HUES6 (cell line): ENCODE results near the gene PLEKHA7.
"Not testable (repeated sequence)": the region's sequence is repeated elsewhere in the genome, so short reads cannot be mapped to it uniquely, and the experiment has no call there.

Experiments used
- H3K27ac ChIP-seq: 2 replicates; pipeline ENCODE4 v1.7.0; 2013; ENCODE audit warnings: low read depth, mild to moderate bottlenecking, low read length, inconsistent platforms
- H3K27me3 ChIP-seq: 2 replicates; pipeline ENCODE4 v1.6.1; 2013; ENCODE audit warnings: low read length; ENCODE audit not compliant: control insufficient read depth, insufficient read depth
- H3K36me3 ChIP-seq: 2 replicates; pipeline ENCODE4 v1.6.1; 2013; ENCODE audit warnings: low read length; ENCODE audit not compliant: control insufficient read depth, insufficient read depth
- H3K4me1 ChIP-seq: 2 replicates; pipeline ENCODE4 v1.6.1; 2013; ENCODE audit warnings: low read length; ENCODE audit not compliant: control insufficient read depth, insufficient read depth
- H3K4me3 ChIP-seq: 2 replicates; pipeline ENCODE4 v1.5.1; 2013; ENCODE audit warnings: low read depth, low read length
- H3K9ac ChIP-seq: one replicate; pipeline ENCODE4 v1.6.1; 2013; ENCODE audit warnings: mild to moderate bottlenecking, low read length
- H3K9me3 ChIP-seq: 2 replicates; pipeline ENCODE4 v1.6.1; 2013; ENCODE audit warnings: low read depth, low read length; ENCODE audit not compliant: control insufficient read depth, insufficient read depth

PLEKHA7 gene

GRCh38 chr11:16891964-16892363 lies 122.2 kb downstream of the PLEKHA7 start:
- H3K4me1 ChIP-seq = peaks cover 17% of the 10 kb centered on the region
- H3K27ac ChIP-seq = no peak overlapping the region
- H3K9me3 ChIP-seq = peaks cover 16% of the 10 kb centered on the region
- no peak overlapping the region for H3K4me3 ChIP-seq
- H3K9ac ChIP-seq = no peak overlapping the region
- peaks cover 52% of the 10 kb centered on the region for H3K27me3 ChIP-seq
- no peaks in the 10 kb centered on the region for H3K36me3 ChIP-seq

- H3K36me3 ChIP-seq = no peaks in the 10 kb centered on the region
- peaks cover 44% of the 10 kb centered on the region for H3K27me3 ChIP-seq
- peaks cover 16% of the 10 kb centered on the region for H3K9me3 ChIP-seq
- H3K4me3 ChIP-seq = no peak overlapping the region
- no peak overlapping the region for H3K9ac ChIP-seq
- H3K27ac ChIP-seq = no peak overlapping the region
- H3K4me1 ChIP-seq = peaks cover 11% of the 10 kb centered on the region
Measured at GRCh38 chr11:16891165-16891564, 123.0 kb downstream of the PLEKHA7 start.

- Histone ChIP-seq H3K27ac (no peak overlapping the region), H3K9me3 (peaks cover 16% of the 10 kb centered on the region), H3K4me3 (no peak overlapping the region), H3K9ac (no peak overlapping the region), H3K4me1 (peaks cover 11% of the 10 kb centered on the region), H3K27me3 (peaks cover 37% of the 10 kb centered on the region), H3K36me3 (no peaks in the 10 kb centered on the region)
Measured at GRCh38 chr11:16890442-16890841, 123.8 kb downstream of the PLEKHA7 start.

GRCh38 chr11:16889905-16890304 lies 124.3 kb downstream of the PLEKHA7 start:
- Histone ChIP-seq H3K4me3 (no peak overlapping the region), H3K27ac (no peak overlapping the region), H3K36me3 (no peaks in the 10 kb centered on the region), H3K9ac (no peak overlapping the region), H3K27me3 (peaks cover 31% of the 10 kb centered on the region), H3K9me3 (peaks cover 16% of the 10 kb centered on the region), H3K4me1 (peaks cover 11% of the 10 kb centered on the region)

- not testable (repeated sequence) for H3K9ac ChIP-seq, H3K4me3 ChIP-seq, H3K4me1 ChIP-seq, H3K27ac ChIP-seq, H3K36me3 ChIP-seq
- Histone ChIP-seq H3K27me3 (peaks cover 22% of the 10 kb centered on the region), H3K9me3 (peaks cover 16% of the 10 kb centered on the region)
Measured at GRCh38 chr11:16889010-16889409, 125.2 kb downstream of the PLEKHA7 start.

- peaks cover 11% of the 10 kb centered on the region; the same call in 1 of the 2 replicates for H3K27me3 ChIP-seq
- H3K9me3 ChIP-seq = peaks cover 16% of the 10 kb centered on the region
- not testable (repeated sequence) for H3K36me3 ChIP-seq, H3K9ac ChIP-seq, H3K27ac ChIP-seq, H3K4me3 ChIP-seq, H3K4me1 ChIP-seq
Measured at GRCh38 chr11:16887887-16888286, 126.3 kb downstream of the PLEKHA7 start.

- H3K27ac ChIP-seq = no peak overlapping the region
- no peaks in the 10 kb centered on the region; the same call in 1 of the 2 replicates for H3K27me3 ChIP-seq
- no peak overlapping the region for H3K4me3 ChIP-seq
- H3K4me1 ChIP-seq = peaks cover 15% of the 10 kb centered on the region
- H3K9me3 ChIP-seq = 0 out of 2 replicates have a peak, but pooled peaks cover 2% of the 10 kb centered on the region
- no peak overlapping the region for H3K9ac ChIP-seq
- no peaks in the 10 kb centered on the region for H3K36me3 ChIP-seq
Measured at GRCh38 chr11:16883174-16883573, 131.0 kb downstream of the PLEKHA7 start.

- no peak overlapping the region for H3K9ac ChIP-seq
- no peak overlapping the region for H3K27ac ChIP-seq
- no peaks in the 10 kb centered on the region for H3K9me3 ChIP-seq
- no peaks in the 10 kb centered on the region for H3K36me3 ChIP-seq
- peaks cover 24% of the 10 kb centered on the region for H3K4me1 ChIP-seq
- H3K27me3 ChIP-seq = no peaks in the 10 kb centered on the region; the same call in 1 of the 2 replicates
- H3K4me3 ChIP-seq = no peak overlapping the region
Measured at GRCh38 chr11:16881766-16882165, 132.4 kb downstream of the PLEKHA7 start.

- no peak overlapping the region for H3K9ac ChIP-seq
- no peaks in the 10 kb centered on the region for H3K36me3 ChIP-seq
- H3K4me3 ChIP-seq = no peak overlapping the region
- no peaks in the 10 kb centered on the region for H3K9me3 ChIP-seq
- no peak overlapping the region for H3K27ac ChIP-seq
- H3K4me1 ChIP-seq = peaks cover 28% of the 10 kb centered on the region
- no peaks in the 10 kb centered on the region; the same call in 1 of the 2 replicates for H3K27me3 ChIP-seq
Measured at GRCh38 chr11:16881074-16881709, 133.0 kb downstream of the PLEKHA7 start.

- H3K9me3 ChIP-seq = no peaks in the 10 kb centered on the region
- H3K27ac ChIP-seq = no peak overlapping the region
- H3K4me3 ChIP-seq = no peak overlapping the region
- H3K9ac ChIP-seq = no peak overlapping the region
- H3K4me1 ChIP-seq = peaks cover 32% of the 10 kb centered on the region
- H3K27me3 ChIP-seq = no peaks in the 10 kb centered on the region; the same call in 1 of the 2 replicates
- H3K36me3 ChIP-seq = no peaks in the 10 kb centered on the region
Measured at GRCh38 chr11:16880184-16880801, 133.9 kb downstream of the PLEKHA7 start.

GRCh38 chr11:16879690-16880089 lies 134.5 kb downstream of the PLEKHA7 start:
- Histone ChIP-seq H3K9me3 (no peaks in the 10 kb centered on the region), H3K27ac (no peak overlapping the region), H3K4me3 (no peak overlapping the region), H3K4me1 (peaks cover 32% of the 10 kb centered on the region), H3K27me3 (no peaks in the 10 kb centered on the region; the same call in 1 of the 2 replicates), H3K36me3 (no peaks in the 10 kb centered on the region), H3K9ac (no peak overlapping the region)
